Posterior vena cava (tissue), 2 donors: ENCODE data around the gene AGTRAP. TPM values are rescaled to one million over a fixed set of nuclear protein-coding genes. Genes with fewer than 3 reads are reported as not detected.

ENCODE experiments used
- DNase-seq: peaks from one replicate; pipeline ENCODE4 v3.0.0-alpha.2; 2020; ENCODE audit warnings: low spot score
- intact Hi-C, 2 donors: fragments of 100-400 bp; cut with DNase I; formaldehyde crosslinking; loops; one replicate each; pipeline versions ENCODE4 v1.14.1 to v1.14.2; 2022 to 2023
- total RNA-seq, 2 donors: library from RNA; stranded (reverse); fragmentation: NEBNext Ultra II Directional; extraction: Animal tissue kit (Norgen Biotek cat#: 25700); gene quantifications; one replicate each; pipeline ENCODE4 v1.2.1, GENCODE V29; 2021
- donor health status: DM: yes; HTN: yes; CAD: no.
- donor health status: DM: yes; HTN: yes; CAD: no.

Gene AGTRAP
- total RNA-seq, 2 donors from 2014 or later = 35.1 to 39.1 TPM

- DNase-seq = no peak
- intact Hi-C loops = no loop called here
These were observed 6.8 kb upstream of the AGTRAP start for GRCh38 chr1:11729155-11729497.

GRCh38 chr1:11729498-11730428 is 6.2 kb upstream of the AGTRAP start:
- intact Hi-C loops = loop anchor here in 1 of 2 donors (10.0 kb wide), 1 partner anchor 55 kb away; no protein-coding TSS in a partner anchor
- no peak for DNase-seq

GRCh38 chr1:11730429-11730891 is 5.5 kb upstream of the AGTRAP start:
- intact Hi-C loops = loop anchor here in 1 of 2 donors (10.0 kb wide), 1 partner anchor 54 kb away; no protein-coding TSS in a partner anchor
- DNase-seq = no peak

GRCh38 chr1:11731691-11732283 is 4.1 kb upstream of the AGTRAP start:
- intact Hi-C loops = loop anchor here in 1 of 2 donors (10.0 kb wide), 1 partner anchor 53 kb away; no protein-coding TSS in a partner anchor
- DNase-seq = peak; percentile 93

GRCh38 chr1:11733306-11733705 is 2.6 kb upstream of the AGTRAP start:
- DNase-seq = no peak
- intact Hi-C loops = loop anchor here in 1 of 2 donors (10.0 kb wide), 1 partner anchor 51 kb away; no protein-coding TSS in a partner anchor

- intact Hi-C loops = loop anchor here in 1 of 2 donors (10.0 kb wide), 1 partner anchor 49 kb away; no protein-coding TSS in a partner anchor
- no peak for DNase-seq
These were observed 444 bp upstream of the AGTRAP start for GRCh38 chr1:11735531-11735853.

GRCh38 chr1:11736746-11737639 is 1.1 kb downstream of the AGTRAP start:
- peak; percentile 94 for DNase-seq
- intact Hi-C loops = loop anchor here in 1 of 2 donors (10.0 kb wide), 1 partner anchor 48 kb away; no protein-coding TSS in a partner anchor

- no peak for DNase-seq
- intact Hi-C loops = loop anchor here in 1 of 2 donors (10.0 kb wide), 1 partner anchor 47 kb away; no protein-coding TSS in a partner anchor
These were observed 2.2 kb downstream of the AGTRAP start for GRCh38 chr1:11738096-11738495.

GRCh38 chr1:11738783-11739182 is 2.8 kb downstream of the AGTRAP start:
- intact Hi-C loops = loop anchor here in 1 of 2 donors (10.0 kb wide), 1 partner anchor 46 kb away; no protein-coding TSS in a partner anchor
- no peak for DNase-seq

GRCh38 chr1:11740258-11741192 is 4.6 kb downstream of the AGTRAP start:
- intact Hi-C loops = no loop called here
- DNase-seq = no peak

- intact Hi-C loops = no loop called here
- no peak for DNase-seq
These were observed 5.5 kb downstream of the AGTRAP start for GRCh38 chr1:11741482-11741881.

GRCh38 chr1:11741919-11742558 is 6.1 kb downstream of the AGTRAP start:
- intact Hi-C loops = no loop called here
- no peak for DNase-seq

GRCh38 chr1:11744287-11744686 is 8.4 kb downstream of the AGTRAP start:
- intact Hi-C loops = no loop called here
- DNase-seq = no peak

GRCh38 chr1:11746092-11746491 is 10.2 kb downstream of the AGTRAP start:
- intact Hi-C loops = no loop called here
- no peak for DNase-seq

- intact Hi-C loops = no loop called here
- no peak for DNase-seq
These were observed 11.0 kb downstream of the AGTRAP start for GRCh38 chr1:11746795-11747487.

GRCh38 chr1:11748294-11749202 is 12.6 kb downstream of the AGTRAP start:
- intact Hi-C loops = no loop called here
- no peak for DNase-seq
